Activated CD4-positive, CD25-positive, alpha-beta regulatory T cell treated with anti-CD3 and anti-CD28 coated beads, Interleukin-2, amount 50 U/mL, for 72 hours (primary cell): Measurements from ENCODE around the gene KRT3.

Experiments
- DNase-seq: peaks from one replicate; pipeline ENCODE4 v3.0.0; 2021

The KRT3 gene

DNA sequence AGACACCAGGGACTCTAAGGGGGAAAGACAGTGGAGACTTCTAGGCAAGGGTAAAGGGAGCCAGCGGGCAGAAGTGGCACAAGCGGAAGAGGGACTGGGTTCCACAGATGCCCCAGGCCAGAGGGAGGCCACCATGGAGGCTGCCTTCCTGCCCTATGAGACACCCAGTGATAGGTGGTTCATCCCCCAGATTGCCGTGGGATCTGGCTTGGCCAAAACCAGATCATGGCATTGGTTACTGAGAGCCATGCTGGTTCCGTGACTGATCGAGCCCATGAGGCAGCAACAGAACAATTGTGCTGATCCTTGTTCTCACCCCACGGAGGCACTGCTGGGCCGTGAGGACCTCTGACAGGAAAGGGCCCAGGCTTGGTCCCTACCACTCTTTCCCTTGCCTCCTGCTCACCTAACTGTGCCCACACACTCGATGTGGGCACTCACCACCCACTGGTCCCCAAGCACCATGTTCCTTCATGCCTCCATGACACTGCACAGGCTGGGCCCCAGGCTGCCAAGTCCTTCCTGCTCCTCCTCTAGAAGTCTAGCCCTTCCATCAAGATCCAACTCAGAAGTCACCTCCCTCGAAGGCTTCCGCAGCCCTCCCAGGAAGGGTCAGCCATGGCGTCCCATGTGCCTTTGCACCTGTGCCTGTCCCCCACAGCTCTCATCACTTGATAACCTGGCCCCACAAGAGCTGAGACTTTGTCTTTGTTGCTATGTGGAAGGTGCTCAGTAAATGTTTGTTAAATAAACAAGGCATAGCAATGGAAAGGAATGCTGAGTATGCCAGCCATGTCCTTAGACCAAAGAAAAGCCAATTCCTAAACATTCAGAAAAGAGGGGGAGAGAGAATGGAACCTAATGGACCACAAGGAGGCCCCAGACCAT is 30.9 kb upstream of the KRT3 start:
- no peak for DNase-seq

- DNase-seq = no peak
These were observed 30.0 kb upstream of the KRT3 start for GRCh38 chr12:52825961-52826360.

DNA sequence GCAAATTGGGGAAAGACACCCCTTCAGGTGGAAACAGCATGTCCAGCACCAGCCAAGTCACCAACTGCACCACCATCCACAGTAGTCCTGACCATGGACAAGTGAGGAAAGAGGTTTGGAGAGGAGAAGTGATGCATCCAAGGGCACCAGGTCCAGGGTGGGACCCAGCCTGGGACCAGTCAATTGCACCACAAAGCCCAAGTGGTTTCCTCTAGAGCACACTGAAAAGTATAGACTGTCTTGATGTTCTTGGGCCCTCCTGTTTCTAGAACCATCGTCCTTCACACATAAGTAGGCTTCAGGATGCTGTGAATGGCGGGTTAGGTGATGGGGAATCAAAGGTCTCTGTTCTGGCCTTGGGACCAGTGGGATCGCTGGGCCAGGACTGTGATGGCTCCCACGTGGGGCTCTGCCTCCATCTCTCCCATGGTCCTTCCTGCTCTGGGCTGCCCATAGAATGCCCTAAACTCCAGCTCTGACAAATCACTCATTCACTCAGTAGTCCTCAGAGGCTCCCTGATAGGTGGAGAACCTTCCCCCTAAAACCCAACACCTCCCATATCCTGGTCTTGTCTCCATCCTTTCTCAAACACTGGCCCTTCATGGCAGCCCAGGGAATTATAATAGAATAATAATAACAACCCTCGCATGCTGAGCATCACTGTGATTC is 29.0 kb upstream of the KRT3 start:
- DNase-seq = no peak

GRCh38 chr12:52823761-52824450 is 28.0 kb upstream of the KRT3 start:
- DNase-seq = no peak

DNA sequence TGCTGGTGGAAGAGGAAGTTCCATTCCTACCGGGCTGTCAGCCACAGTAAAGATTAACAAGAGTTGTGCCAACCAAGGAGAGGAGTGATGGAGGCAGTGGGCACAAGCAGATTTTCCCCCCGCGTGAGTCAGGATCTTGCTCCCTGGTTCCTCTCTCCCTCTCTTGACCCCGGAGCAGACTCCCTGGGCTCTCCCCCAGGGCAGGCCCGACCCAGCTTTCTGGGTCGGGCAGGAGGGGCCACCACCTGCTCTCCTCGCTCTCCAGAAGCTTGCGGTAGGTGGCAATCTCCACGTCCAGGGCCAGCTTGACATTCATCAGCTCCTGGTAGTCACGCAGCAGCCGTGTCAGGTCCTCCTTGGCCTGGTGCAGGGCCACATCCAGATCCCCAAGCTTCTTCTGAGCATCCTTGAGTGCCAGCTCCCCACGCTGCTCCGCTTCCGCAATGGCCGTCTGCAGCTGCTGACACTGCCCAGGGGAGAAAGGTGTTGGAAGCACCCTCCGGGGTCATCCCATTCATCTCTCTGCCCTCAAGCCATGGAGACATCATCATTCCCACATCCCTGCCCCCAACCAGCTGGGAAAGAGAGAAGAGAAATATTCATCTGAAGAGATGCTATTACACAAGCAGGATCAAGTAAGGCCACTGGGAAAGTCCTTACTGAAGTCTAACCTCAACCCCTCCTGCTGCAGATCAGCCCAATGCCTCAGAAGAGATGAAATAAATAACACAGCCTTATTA is 27.0 kb upstream of the KRT3 start:
- DNase-seq = no peak

DNA sequence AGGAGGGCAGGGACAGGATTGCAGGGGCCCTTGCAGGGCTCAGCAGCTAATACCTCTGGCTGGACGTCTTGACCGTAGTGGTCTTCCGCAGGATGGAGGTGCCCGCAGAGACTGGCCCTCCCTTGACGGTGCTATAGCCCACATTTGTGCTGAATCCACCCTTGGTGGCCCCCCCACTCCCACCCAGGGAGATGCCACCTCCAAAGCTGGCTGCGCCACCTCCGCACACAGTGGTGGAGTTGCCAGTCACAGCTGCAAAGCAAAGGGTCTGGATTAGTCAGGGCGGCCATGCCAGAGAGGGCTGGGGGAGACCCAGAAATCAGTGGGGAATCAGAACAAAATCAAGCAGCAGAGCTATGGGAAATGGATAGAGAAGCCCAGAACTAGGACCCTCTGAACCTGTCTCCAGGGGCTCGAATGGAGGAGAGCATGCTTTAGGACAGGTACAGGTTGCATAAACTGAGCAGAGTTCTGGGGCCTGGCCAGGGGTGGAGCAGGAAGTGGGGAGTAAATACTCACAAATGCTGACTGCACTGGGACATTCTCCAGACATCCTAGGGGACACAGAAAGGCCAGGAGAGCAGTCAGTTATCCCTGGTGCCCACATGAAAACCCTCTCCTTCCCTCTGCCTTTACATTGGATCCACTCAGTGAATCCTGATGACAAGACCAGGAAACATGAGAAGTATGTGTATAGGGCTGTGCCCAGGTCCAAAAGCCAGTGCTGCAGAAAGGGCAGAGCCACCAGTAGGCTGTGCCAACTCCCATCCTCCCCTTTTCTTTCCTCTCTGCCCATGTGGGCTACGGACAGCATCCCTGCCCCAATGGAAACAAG is 26.1 kb upstream of the KRT3 start:
- no peak for DNase-seq

- no peak for DNase-seq
These were observed 25.3 kb upstream of the KRT3 start for GRCh38 chr12:52821071-52821730.

- DNase-seq = no peak
These were observed 24.6 kb upstream of the KRT3 start for GRCh38 chr12:52820521-52820920.

DNA sequence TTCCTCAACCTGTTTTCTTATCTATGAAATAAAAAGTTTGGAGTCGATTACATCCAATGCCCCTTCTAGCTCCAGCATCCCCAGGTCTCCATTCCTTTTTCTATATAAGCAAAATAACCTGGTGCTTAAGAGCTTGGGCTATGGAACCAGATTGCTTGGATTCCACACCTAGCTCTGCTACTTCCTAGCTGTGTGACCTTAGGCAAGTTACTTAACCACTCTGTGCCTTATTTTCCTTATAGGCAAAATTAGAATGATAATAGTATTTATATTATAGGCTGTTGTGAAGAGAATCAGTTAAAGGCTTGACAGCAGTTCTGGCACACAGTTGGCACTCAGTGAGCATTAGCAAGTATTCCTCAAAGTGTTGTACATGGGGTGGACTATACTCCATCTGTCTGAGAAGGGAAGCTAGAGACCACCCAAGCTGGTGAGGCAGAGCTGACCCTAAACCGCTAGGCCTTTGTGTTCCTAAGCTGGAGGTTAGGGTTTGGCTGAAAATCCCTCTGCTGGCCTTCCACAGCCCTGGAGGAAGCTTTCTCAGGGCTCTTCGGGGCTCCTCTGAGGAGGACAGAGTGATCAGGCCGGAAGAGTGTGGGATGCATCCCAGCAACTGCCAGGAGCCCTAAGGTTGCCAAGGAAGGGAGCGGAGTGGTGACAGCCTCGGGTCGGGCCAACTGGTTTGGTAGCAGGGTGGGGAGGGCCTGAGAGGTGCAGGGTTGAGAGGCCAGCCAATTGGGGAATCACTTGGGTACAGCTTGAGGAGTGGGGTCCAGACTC is 24.0 kb upstream of the KRT3 start:
- DNase-seq = no peak

DNA sequence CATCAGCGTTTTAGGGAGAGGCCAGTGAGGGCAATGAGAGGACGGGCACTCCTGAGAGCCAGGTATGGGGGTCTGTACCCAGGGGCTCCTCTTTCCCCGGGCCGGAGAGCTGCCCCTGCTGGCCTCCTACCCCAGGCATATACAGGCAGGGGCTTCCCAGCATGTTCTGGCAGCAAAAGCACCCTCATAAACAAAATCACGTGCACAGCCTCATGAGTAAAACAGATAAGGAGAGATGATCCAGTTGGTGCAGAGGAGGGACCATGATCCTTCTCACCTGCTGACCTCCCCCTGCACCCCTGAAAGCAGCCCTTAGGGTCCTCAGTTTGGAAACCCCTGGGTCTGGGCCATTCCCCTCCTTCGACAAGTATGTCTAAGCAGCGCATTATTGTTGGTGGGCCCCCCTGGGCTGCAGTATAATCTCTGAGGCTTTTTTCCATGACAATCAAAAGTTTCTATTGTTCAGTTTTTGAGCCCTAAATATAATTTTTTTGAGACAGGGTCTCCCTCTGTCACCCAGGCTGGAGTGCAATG is 23.0 kb upstream of the KRT3 start:
- no peak for DNase-seq

DNA sequence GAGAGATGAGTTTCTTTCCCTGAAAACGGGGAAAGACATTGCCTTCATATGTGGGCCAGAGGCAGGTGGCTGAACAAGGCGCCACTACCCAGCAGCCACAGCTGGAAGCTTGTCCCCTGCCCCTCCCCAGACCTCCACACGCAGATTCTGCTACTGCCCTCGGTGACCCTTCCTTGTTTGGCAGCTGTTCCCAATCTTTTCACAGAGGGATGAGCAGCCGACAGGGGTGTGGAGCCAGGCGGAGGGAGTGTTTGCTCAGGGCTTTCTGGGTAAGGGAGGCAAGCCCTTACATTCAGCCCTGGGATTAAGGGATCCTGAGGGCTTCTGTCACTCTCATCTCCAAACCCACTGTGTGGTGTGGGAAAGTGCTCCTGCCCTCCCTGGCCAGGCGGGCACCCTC is 22.5 kb upstream of the KRT3 start:
- no peak for DNase-seq

DNA sequence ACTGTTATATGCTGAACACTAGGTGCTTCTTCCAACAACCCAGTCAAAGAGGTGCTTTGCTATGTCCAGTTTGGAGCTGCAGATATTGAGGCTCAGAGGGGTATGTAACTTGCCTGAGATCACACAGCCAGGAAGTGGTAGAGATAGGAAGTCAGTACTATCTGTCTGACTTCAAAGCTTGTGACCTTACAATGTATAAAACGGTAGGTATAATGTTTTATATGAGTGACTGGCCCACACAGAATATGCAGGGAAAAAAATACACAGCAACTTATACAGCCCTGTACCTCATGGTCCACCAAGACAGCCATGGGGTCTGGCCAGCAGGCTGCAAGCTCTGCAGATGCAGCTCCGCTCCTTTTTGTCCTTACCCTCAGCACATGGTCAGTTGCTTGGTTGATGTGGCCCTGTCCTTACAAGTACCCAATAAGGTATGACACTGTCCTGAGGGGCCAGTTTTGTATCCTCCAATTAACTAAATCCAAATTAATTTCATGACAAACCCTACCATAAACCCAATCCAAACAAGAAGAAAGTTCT is 21.9 kb upstream of the KRT3 start:
- no peak for DNase-seq

DNA sequence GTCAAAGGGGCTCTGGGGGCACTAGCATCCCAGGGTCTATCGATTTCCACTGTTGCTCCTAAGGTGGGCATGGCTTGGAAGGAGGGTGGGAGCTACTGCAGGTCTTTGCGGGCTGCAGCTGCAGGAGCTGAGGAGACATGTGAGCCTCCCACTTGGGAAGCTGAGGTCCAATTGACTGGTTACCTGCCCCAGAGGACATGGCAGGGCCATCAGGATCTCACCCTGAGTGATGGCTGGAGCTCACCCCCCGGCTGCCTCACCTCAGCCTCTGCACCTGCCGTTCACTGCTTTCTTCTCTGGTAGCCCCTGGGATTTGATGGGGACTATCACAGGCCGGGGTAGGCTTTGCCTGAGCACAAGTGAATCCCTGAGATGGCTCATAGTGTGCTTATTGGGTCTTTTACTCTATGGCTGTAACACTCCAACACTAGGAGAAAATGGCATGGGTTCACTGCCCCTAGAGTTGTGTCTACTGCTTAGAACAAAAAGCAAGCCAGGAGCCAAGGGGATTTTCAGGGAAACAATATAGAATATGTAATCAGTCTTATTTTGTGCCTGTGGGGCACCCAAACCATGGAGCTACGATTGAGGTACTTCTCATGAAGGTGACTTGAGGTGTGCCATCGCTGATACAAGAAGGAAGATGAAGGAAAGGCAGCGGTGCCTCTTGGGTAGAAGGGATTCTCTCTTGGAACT is 21.2 kb upstream of the KRT3 start:
- DNase-seq = no peak

DNA sequence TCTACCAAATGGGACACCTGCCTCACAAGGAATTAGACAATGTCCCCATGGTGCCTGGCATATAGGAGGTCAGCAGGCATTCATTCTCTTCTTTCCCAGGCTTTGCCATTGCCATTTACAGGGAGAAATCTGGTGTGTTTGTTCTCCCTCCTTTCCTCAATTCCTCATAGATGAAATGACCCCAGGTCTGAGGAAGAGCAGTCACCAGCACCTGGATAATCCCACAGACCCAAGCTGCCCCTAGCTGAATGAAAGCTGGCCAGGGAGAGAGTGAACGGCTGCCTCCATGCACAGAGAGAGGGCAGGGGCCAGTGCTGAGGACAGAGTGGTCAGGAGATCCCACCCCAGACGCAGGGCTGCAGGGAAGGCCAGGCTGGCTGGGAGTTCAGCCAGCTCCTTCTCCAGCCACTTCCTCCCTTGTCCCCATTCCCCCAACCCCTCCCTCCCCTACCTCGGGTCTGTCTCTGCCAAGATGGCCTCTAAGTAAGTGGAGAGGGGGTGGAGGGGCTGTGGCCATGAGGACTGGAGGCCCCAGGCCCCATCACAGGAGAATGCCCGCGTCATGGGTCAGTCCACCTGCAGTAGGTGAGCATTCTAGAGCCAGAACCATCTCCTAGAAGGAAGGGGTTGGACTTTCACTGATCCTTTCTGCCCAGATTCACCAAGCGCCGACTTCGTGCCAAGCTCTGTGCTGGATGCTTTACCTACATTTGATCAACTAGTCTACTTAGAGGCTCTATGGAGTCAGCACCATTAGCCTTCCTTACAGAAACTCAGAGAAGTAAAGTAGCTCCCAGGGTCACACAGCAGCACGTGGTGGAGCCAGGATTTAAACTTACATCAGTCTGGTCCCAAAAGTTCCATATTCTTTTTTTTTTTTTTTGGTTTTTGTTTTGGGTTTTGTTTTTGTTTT is 20.0 kb upstream of the KRT3 start:
- no peak for DNase-seq

- no peak for DNase-seq
These were observed 19.2 kb upstream of the KRT3 start for GRCh38 chr12:52815161-52815560.

DNA sequence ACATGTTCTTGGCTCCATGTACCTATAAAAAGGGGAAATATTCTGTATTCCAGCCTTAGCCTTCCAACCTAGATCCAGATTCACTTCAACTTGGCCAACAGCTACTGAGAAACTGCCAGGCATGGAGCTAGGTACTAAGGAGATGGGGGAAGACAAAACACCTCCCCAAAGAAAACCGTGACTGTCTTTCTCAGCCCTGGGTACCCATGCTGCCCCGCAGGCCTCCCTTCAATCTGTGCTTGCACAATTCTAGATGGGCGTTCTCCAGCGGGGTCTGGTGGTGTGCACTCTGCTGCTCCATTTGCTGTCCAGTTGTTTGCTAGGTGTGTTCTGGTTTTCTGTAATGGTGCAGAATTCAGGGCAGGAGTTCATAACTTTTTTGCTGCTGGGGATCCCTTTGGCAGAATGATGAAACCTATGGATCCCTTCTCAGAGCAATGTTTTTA is 18.8 kb upstream of the KRT3 start:
- no peak for DNase-seq

DNA sequence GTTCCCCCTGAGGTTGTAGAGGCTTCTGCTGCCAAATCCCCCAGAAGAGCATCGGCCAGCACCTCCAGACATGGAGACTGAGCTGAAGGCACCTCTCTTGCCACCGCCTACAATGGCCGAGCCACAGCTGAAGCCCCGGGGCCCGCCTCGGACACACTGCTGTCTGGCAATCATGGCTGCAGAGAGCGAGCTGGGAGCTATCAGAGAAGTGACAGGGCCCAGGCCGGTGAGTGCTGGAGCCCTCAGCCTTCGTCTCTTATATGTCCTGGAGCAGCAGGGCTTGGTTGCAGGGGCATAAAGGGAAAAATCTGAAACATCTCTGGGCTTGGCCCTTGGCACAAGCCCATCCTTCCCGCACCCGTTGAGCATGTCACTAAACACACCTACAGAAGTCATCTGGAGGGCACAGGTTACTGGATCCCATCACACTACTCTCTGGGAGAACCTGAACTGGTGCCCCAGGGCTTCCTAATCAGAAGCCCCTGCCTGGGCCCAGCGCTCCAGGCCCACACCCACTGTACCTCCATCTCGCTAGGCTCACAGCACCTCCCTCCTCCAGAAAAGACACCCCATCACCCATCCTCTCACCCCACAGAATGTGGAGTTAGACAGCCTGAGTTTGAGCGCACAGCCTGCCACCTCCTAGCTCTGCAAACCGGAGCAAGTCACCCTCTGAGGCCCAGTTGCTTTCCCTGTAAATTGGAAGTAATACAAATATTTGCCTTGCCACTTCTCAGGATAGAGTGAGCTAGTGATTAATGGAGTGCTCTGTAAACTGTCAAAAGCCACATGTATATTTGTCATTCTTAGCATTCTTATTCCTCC is 18.2 kb upstream of the KRT3 start, which contains the start of gene KRT4:
KRT4 (minus strand) TSS at position 232 of the 825 bp plus-strand sequence; CDS start at position 174, 58 bp downstream.
- DNase-seq = no peak
